ENCODE measurements around the gene PEAR1.

GRCh38 chr1:156900896-156901589 lies 7.5 kb downstream of the PEAR1 start:
- TF ChIP-seq CTCF (IDR thresholded peaks at IDR 0.05; ENCODE audit: low read depth, low read length) = no peak
- TF ChIP-seq EZH2phosphoT487 (IDR thresholded peaks at IDR 0.05; ENCODE audit: low read depth) = no peak
